GM04503 (cell line): ENCODE data around the gene MMP2.

Source experiments
- DNase-seq: peaks from one replicate; pipeline ENCODE4 v3.0.0-alpha.2; 2012; ENCODE audit warnings: low read depth

The MMP2 gene

DNA sequence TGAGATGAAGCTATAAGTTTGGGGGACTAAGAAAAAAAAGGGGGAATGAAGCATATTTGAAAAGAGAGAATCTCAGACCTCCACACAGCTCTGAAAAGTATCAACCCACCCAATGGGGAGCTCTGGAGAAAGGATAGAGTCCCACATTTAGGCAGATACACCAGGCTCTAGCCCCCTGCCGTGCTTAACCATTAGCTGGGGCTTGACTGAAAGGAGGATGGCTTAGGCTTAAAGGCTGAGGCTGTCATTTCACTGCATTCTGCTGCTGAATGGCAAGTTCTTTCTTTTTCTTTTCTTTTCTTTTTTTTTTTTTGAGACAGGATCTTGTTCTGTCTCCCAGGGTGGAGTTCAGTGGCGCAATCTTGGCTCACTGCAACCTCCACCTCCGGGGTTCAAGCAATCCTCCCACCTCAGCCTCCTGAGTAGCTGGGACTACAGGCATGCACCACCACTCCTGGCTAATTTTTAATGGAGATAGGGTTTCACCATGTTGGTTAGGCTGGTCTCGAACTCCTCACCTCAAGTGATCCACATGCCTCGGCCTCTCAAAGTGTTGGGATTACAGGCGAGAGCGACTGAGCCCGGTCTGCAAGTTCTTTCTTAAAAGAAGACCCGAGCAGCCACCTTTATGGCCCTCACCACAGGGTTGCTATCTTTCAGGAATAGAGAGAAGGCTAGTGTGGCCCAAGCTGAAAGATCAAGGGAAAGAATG, 9.0 kb upstream of the MMP2 start:
- no peak for DNase-seq

DNA sequence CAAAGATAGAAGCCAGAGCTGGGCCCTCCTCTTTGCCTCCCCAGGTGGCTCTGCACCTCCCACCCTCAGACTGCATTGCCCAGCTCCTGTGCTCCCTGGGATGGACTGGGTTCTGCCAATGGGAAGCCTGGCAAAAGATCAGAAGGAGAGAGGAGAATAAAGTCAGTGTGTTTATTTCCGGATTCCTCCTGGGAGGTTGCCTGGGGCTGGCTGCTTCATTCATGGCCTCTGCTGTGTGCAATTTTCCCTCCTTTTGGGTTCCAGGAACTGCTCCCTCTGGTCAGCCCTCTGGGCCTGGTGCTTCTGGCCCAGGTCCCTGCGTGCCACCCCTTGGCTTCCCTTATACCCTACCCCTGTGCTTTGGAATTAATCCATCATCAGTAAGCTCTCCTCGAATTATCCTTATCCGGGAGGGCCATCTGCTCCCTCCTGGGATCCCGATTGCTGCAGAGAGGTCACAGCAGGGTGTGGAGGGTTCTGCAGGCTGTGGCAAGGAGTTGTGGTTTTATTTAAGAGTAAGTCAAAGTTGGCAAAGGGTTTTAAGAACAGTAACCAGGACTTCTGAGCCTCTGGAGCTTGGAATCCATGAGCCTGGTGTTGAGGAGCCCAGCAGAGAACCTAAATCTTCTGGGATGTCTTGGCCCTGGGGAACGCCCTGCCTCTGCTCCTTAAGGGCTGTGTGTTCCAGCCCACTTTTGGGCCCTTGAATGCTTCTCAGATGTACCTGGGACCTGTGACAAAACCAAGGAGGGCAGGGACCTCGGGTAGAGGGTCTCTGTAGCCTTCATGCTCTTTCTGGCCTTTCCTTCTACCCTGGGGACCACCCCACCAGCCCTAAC, 8.2 kb upstream of the MMP2 start:
- DNase-seq, result no peak

DNA sequence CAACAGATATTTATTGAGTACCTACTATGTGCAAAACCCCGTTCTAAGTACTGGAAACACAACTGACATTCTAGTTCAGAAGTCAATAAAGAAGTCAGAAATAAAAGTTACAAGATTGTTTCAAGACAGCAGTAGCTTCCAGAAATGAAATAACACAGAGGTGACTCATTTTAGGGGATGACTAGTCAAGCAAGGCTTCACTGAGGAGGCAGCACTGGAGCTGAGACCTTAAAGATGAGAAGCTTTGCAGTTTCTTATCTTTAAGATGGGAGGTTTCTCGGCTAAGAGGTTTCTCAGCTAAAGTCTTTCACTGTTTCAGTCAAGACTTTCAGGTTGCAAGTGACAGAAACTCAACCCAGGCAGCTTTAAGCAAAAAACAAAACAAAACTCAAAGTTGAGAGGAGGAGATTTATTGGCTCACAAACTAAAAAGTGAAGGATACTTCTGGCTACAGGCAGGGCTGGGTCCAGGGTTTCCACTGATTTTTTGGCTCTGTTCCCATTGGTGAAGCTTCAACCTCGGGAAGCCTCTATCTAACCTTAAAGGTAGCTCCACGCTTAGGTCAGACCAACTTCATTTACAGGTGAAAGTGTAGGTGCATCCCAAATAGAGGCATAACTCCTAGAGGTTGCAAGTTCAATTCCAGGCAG, 7.4 kb upstream of the MMP2 start:
- no peak for DNase-seq

DNA sequence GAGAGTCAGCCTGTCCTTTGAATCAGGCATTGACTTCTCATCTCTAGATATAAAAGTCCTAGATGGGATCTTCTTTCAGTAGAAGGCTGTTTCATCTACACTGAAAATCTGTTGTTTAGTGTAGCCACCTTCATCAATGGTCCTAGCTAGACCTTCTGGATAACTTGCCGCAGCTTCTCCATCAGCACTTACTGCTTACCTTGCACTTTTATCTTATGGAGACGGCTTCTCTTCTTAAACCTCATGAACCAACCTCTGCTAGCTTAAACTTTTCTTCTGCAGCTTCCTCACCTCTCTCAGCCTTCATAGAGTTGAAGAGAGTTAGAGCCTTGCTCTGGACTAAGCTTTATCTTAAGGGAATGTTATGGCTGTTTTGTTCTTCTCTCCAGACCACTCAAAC, 5.4 kb upstream of the MMP2 start:
- DNase-seq, result no peak

DNA sequence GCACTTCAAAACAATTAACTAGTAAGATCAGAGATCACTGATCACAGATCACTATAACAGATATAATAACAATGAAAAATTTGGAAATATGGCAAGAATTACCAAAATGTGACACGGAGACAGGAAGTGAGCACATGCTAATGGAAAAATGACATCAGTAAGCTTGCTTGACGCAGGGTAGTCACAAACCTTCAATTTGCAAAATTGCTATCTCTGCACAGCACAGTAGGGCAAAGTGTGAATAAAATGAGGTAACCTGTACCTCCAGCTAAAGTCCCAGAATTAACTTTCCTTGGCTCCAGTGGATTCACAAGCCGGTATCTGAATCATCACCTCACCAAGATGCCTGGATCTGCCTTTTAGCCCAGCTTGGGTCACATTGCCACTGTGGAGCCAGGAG, 4.2 kb upstream of the MMP2 start:
- no peak for DNase-seq

DNA sequence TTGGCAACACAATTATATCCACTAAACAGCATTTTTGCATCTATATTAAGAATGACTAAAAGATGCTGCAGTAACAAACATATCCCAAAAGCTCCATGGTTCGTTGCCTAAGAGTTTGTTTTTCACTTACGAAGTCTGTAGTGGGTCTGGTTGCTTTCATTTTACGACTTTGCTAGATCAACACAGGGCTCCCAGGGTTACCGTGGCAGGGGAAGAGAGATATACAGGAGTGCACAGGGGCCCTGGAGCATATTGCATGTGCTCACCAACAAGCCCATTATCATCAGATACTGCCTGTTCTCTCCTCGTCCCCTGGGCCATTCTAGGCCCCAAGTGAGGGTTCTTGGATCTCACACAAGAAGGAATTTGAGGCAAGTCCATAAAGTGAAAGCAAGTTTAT, 3.1 kb upstream of the MMP2 start:
- DNase-seq, result no peak

DNA sequence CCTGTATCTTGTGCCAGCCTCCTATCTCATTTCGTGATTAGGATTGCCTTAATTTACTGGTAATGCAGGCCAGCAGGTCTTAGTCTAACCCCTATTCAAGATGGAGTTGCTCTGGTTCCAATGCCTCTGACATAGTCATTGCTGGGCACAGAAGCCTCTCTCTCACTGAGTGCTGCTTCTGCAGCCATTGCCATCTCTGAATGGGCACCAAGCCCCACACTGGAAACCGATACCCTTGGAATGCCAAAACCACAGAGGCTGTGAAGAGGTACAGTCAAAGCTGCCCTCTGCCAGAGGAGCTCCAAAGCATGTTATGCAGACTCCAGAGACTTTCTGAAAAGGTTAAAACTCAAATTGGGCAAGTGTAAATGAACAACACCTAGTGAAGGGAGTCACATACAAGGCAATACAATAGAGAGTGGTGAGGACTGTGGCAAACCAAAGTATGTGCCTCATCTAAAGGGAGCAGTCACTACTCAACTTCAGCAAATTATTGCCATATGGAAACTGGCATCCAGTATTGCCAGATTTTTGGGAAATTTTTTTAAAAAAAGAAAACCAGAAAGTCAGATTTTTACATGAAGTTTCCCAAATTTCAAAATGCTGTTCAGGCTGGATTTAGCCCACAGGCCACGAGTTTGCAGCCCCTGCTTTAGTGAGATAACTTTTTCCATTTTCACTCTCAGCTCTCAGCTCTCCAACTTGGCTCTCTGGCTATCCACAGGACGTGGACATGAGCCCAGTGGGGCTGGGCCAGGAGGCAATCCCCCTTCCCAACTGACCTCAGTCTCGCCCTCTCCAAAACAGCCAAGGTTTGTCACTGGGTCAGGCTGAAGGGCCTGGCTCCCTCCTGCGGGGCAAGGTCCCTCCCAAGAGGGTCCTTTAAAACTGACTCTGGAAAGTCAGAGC, 2.1 kb upstream of the MMP2 start:
- DNase-seq, result no peak

DNA sequence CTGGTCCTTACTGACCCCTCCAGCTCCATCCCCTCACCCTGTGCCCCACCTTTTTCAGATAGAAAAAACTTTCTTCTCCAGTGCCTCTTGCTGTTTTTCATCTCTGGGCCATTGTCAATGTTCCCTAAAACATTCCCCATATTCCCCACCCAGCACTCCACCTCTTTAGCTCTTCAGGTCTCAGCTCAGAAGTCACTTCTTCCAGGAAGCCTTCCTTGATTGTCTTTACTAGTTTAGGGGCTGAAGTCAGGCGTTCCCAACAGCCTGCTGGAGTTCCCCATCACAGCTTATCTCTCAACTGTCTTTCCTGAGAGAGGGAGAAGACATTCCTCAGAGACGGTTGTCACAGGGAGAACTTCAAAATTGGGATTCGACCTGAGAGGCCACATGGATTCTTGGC, 1.3 kb upstream of the MMP2 start:
- no peak for DNase-seq

DNA sequence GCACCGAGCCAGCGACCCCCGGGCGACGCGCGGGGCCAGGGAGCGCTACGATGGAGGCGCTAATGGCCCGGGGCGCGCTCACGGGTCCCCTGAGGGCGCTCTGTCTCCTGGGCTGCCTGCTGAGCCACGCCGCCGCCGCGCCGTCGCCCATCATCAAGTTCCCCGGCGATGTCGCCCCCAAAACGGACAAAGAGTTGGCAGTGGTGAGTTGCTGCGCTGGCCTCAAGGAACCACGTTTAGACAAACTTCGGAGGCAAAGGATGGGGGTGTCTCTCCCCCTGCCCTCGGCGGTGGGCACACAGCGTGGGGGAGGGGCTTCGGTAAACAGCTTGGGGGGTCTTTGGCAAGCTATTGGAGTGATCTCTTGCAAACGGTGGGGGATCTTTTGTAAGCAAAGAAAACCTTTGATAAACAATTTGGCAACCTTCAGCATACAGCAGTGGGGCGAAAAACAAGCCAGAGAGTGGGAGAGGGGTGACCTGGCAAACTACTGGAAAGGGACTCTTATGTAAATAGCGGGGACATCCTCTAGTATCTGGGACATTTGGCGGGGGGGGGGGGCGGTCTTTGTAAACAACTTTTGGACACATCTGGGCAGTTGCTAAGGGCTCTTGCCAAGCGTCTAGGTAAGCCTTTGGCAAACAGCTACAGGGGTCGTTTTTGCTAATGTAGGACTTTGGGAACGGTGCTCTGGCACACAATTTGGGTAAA, 587 bp downstream of the MMP2 start:
- DNase-seq, result no peak

DNA sequence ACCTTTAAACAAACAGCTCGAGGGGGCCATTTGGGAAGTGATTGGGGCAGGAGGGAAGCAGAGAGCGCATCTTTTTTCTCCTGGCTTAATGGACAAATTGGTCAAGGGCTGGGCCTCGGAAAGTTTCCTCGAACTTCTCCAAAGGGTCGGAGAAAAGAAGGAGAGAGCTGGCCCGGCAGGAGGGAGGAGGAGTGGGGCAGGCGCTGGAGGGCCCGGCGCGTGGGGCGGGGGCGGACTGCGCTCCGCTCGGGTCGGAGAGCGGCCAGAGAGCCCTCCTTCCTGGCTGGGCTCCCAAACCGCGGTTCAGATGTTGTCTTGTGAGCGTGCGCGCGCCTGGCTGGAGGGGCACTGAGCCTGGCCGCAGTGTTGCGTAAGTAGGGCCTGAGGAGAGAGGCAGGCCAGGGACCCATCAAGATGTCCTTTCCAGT, 1.2 kb downstream of the MMP2 start:
- DNase-seq, result peak; percentile 73

DNA sequence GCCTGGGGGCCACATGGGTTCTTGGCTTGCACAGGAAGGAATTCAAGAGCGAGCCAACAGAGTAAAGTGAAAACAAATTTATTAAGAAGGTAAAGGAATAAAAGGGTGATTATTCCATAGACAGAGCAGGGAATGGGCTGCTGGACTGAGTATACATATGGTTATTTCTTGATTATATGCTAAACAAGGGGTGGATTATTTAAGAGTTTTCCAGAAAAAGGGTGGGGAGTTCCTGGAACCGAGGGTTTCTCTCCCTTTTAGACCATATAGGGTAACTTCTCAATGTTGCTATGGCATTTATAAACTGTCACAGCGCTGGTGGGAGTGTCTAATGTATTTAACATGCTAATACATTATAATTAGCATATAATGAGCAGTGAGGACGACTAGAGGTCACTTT, 2.0 kb downstream of the MMP2 start:
- DNase-seq, result no peak

DNA sequence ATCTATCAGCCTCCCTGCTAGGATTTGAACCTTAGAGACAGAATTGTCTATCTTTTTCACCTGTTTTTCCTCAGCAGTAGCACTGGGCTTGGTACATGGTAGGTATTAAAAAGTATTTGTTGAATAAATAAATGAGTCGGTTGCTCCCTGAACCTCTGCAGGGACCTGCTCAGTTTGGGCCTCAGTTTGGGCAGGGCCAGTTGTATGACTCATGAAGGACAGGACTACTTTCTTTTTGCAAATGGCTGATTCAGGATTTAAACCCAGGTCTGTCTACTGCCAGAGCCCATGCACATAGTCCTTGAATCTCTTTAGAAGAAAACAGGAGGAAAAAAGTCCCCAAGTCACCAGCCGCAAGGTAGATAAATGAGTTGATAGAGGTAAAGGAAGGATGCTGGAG, 3.1 kb downstream of the MMP2 start:
- no peak for DNase-seq

DNA sequence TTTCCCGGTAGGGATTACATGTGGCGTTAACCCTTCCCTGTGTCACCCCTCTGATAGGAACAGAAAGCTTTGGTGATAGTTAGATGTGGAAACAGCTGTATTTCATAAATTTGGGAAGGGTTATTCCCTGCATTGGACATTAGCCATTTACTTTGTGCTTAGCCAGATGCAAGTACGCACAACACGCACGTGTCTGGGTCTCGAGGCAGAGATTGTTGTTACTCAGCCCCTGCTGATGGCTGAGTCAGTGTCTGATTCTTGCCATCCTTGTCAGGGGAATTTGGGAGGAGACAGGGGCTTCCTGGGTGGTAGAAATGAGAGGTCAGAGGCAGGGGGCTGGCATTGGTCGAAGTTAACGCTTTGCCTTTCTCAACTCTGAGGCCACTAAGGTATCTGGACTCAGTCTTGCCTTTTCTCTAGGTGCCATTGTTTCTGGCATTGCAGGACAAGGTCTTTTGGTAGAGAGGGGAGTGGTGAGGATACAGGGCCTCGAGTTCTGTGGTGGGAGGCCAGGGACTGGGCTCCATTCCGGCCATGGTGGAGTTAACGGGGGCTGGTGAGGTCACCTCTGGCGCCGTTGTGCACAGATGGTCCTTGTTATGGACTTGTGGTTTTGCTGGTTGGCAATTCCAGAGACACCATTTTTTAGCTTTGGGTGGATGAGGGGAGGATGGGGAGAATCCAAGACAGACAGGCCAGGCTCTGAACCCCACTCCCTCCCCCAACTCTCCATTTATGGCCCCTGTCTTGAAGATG, 8.2 kb downstream of the MMP2 start:
- peak; percentile 94 for DNase-seq

DNA sequence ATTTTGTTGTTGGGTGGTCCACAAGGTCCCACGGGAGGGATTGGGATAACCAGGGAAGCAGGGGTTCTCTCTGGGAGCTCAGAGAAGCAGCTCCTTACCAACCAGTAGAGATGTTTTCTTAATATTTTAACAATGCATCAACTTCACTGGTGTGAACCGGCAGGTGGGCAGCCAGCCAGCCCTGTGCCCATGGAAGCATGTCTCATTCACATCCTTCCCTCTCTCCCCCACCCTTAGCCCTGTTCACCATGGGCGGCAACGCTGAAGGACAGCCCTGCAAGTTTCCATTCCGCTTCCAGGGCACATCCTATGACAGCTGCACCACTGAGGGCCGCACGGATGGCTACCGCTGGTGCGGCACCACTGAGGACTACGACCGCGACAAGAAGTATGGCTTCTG, 9.3 kb downstream of the MMP2 start:
- DNase-seq, result no peak

DNA sequence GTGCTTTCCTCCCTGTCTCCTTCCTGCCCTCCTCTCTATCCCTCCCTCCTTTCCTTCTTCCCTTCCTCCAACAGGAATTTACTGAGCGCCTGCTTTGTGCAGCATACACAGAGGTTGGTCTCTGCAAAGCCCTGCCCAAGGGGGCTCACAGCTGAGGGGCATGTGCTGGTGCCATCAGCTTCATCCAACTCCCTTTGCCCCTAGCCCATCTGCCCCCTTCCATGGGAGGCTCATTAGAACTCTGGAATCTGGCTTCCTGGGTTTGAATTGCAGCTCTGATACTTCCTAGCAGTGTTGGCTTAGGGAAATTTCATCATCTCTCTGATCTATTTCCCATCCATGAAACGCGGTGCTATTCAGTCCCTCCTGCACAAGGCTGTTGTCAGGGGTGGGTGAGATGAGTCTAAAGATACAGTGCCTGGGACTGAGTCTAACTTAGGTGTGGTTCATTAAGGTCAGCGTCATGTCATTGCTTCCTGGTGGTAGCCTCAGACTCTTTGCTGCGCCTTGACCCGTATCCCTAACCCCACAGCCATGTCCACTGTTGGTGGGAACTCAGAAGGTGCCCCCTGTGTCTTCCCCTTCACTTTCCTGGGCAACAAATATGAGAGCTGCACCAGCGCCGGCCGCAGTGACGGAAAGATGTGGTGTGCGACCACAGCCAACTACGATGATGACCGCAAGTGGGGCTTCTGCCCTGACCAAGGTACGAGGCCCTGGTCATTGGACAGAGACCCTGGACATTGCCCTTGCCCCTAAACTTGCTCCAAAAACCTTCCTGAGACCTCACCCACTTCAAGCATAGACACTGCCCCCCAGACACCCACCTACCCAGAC, 10.3 kb downstream of the MMP2 start:
- DNase-seq, result no peak

DNA sequence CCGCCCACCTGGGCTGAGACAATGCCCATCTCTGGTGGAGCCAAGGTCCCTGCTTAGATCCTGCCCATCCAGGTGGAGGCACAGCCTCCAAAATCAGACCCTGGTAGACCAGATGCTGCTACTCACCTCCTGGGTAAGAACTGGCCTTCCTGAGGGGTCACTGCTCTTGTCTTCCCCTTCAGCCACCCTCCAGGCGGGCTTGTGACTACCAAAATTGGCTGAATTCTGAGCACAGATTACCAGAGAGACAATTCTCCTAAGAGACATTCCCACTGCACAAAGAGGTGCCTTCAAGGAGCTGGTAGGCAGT, 10.9 kb downstream of the MMP2 start:
- no peak for DNase-seq

DNA sequence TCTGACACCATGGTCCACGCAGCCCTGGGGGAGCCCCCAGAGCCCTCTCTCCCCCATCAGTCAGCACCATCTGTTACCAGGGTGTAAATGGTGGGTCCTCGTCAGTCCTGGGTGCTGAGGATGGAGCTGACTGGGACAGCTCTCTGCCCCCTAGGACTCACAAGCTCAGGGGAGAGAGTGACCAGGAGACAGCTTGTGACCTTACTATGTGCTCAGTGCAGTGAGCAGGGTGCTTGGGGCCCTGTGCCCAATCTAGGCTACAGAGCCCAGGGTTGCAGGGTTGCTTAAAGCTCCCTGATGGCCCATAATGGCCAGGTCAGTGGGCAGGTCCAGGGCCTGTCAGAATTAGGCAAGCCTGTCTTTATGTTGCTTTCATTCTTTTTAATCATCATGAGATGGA, 11.3 kb downstream of the MMP2 start:
- no peak for DNase-seq

DNA sequence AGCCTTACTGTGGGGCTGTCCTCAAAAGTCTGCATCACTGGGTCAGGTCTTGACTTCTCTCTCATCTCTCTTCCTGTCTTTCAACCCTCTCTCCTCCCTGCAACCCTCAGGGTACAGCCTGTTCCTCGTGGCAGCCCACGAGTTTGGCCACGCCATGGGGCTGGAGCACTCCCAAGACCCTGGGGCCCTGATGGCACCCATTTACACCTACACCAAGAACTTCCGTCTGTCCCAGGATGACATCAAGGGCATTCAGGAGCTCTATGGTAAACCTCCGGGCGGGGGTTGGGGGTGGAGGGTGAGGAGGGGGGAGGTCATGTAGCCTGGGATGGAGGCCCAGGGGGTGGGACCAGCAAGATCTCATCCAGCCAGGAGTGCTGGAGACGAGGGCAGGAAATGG, 12.7 kb downstream of the MMP2 start:
- no peak for DNase-seq

DNA sequence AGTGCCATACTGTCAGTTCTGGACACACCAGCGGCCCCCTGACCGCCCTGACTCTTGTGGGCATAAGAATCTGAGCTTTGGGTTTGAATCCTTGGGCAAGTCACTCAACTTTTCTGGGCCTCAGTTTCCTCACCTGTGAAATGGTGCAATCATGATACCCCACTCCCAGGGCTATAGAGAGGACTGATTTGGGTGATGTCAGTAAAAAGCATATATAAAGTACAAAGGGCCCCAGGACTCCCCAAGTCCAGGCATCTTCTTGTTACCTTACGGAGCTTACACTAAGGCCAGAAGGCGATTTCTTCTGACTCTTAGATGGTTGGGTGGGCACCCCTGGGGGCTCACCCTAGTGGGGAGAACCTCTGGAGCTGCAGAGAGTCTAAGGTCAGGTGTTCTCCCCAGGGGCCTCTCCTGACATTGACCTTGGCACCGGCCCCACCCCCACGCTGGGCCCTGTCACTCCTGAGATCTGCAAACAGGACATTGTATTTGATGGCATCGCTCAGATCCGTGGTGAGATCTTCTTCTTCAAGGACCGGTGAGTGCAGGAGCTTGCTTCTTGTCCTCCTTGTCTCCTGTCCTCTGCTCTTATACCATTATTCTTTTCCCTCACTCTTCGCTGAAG, 13.9 kb downstream of the MMP2 start:
- no peak for DNase-seq
